Activated CD8-positive, alpha-beta memory T cell treated with anti-CD3 and anti-CD28 coated beads, Interleukin-2, amount 50 U/mL, for 1 hour (primary cell): ENCODE results near the gene DOC2B.
"Not testable (repeated sequence)": the region's sequence is repeated elsewhere in the genome, so short reads cannot be mapped to it uniquely, and the experiment has no call there.

Source experiments
- DNase-seq: peaks from one replicate; pipeline ENCODE4 v3.0.0-alpha.2; 2020; ENCODE audit errors: extremely low read depth

DOC2B gene

DNA sequence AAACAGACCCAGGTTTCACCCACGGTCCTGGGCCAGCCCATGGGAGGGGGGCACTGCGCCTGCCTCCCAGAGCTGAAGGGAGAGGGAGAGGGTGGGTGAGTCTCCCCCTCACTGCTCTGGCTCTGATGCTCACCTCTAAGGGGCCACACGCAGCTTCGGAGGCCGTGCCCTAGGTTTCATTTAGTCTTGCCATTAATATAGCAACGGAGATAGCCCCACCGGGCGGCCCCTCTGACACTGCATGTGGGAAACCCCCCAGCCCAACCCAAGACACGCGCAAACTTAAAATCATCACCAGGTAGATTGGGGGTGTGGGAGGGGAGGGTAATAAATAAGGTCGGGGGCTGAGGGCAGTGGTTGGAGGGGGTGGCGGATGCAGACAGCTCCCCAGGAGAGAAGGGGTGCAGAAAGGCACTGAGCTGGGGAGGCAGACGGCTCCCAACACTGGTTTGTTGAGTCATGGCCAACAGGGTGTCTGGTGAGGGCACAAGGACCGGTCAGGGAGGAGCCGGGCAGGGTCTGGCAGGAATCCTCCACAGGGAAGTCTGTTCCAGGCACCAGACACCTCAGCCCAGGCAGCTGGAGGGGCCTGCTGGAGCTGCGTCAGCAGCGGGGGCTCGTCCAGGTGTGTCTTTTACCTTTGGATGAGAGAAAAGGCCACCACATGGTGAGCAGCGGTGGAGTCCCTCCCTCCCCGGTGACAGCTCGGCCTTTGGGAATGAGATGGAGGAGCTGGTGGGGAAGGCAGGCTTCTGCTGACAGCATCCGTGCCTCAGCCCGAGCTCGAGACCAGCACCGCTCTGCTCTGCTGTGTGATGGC, 32.0 kb upstream of the DOC2B start:
- DNase-seq: no peak

DNA sequence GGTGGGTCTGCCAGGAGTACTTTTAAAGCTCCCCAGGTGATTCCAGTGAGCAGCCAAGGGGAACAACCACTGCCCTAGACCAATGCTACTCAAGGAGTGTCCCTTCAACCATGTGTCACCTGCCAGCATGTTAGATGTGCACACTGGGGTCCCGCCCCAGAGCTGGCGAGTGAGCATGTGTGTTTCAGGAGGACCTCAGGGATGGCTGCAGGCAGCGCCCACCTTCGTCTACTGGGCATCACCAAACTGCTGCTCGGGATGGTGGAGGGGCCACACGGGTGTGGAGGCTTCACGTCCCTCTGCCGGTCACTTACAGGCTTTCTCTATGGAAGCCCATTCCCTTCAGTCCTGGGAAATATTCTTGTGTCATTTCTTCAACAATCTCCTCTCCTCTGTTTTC, 29.0 kb upstream of the DOC2B start:
- no peak for DNase-seq

DNA sequence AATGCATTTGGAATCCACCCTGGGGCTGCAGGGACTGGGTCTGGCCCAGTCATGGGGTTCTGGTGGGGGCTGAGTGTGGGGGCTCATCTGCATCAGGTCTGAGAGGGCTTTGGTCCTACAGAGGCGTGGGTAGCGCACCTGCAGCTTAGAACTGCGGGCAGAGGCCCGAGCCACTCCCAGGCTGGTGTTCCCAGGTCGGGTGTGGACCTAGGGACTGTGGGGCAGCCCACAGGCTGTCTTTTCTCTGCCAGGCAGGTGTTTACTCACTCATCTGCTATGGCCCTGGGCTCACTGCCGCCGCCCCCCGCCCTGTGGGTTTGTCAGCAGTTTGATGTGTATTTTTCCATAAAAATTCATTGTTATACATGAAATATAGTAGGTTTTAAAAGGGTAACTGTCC, 27.0 kb upstream of the DOC2B start:
- no peak for DNase-seq

DNA sequence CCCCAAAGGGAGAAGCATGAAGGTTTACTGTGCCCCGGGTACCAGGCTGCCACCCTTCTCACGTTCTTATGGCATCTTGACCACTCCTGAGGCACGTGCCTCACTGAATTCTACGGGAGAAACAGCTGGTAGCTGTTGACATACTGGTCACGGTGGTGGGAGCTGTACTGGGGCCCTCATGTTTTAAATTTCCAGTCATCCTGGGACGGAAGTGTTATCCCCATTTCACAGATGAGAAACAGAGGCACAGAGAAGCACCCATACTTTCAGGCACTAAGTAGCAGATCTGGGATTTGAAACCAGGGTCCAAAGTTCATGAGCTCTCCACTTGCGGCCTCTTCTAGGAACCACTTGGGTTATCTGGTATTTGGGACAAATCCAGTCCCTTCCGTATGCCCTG, 26.3 kb upstream of the DOC2B start:
- DNase-seq: no peak

DNA sequence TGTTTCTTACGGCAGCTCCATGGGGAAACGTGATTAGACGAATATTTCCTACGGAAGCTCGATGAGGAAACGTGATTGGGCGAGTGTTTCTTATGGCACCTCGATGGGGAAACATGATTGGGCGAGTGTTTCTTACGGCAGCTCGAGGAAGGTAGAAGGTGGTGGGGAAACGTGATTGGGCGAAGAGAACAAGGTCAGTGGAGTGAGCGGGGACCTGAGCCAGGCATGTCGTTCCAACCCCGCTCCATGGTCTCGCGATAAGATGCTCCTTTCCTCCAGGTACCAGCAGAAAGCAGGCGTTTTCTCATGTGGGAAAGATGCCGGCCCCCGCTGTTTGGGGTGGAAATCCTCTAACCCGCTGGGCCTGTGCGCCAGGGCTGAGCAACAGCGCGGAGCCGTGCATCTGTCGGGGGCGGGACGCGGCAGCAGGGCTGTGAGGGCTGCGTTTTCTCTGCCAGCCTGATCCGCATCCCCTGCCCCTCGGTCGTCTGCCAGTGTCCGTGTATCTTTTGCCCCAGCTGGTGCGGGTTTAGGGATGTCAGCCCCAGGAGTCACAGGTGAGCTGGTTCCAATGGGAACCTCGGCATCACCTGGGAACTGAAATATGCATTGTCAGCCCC, 25.6 kb upstream of the DOC2B start:
- no peak for DNase-seq

DNA sequence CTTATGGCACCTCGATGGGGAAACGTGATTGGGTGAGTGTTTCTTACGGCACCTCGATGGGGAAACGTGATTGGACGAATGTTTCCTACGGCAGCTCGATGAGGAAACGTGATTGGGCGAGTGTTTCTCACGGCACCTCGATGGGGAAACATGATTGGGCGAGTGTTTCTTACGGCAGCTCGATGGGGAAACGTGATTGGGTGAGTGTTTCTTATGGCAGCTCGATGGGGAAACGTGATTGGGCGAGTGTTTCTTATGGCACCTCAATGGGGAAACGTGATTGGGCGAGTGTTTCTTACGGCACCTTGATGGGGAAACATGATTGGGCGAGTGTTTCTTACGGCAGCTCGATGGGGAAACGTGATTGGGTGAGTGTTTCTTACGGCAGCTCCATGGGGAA, 25.0 kb upstream of the DOC2B start:
- DNase-seq: not testable (repeated sequence)

DNA sequence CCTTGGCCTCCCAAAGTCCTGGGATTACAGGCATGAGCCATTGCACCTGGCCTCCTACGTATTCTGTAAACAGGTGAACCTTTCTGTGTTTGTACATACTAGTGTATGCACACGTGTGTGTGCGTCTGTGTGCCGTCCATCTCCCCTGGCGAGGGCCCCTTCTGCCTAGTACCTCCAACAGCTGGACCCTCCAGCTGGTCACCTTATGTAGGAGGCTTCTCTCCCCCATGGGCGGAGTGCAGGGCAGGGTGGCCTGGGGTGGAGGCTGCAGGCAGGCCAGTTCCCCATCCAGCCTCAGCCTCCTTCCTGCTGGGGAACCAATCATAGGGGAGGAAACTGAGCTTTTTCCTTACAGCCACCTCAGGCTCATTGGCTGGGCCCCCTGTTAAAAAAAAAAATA, 24.4 kb upstream of the DOC2B start:
- no peak for DNase-seq

DNA sequence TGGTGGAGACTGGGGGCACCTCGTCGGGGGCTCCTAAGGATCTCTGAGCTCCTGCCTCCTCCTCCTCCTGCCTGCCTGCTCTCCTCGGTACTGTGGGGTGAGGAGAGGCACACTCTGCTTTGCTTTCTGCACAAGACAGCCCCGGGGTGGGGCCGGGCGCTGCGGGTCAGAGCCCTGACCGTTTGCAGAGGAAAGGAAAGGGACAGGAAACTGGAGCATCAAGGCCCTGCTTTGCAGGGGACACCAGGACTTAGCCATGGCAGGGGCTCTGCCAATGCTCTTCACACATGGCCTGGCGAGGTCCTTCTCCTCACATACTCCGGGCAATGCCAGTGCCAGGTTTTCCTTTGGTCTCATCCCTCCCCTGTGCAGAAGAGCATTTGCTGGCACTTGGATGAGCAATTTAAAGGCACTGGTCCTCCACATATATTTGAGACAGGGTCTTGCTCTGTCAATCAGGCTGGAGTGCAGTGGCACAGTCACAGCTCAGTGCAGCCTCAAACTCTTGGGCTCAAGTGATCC, 23.8 kb upstream of the DOC2B start:
- no peak for DNase-seq

DNA sequence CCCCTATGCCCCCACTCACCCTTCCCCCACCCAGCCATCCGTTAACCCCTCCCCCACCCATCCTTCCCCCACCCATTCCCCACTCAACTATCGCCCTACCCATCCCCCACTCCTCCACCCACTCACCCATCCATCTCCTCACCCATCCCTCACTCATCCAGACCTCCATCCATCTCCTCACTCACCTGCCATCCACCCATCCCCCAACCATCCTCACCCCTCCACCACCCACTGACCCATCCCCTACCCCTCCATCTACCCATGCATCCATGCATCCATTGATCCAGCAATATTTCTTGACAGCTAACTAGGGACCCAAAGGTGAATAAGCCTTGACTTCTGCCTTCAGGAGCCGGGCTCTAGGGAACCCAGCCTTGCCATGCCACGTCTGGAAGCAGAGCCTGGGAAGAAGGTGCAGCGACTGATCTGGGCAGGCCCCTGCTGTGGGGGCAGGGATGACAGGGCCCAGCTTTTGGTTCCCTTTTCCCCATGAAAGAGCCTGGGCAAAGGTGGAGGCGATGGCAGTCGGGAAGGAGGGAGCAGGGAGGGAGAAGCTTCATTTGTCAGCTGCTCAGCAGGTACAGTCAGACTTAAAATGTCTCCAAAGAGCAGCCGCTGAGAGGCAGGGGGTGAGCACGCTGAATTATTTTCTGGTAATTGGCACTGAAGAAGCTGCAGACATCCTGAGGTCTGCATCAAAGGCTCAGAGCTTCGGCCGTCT, 23.1 kb upstream of the DOC2B start:
- no peak for DNase-seq

DNA sequence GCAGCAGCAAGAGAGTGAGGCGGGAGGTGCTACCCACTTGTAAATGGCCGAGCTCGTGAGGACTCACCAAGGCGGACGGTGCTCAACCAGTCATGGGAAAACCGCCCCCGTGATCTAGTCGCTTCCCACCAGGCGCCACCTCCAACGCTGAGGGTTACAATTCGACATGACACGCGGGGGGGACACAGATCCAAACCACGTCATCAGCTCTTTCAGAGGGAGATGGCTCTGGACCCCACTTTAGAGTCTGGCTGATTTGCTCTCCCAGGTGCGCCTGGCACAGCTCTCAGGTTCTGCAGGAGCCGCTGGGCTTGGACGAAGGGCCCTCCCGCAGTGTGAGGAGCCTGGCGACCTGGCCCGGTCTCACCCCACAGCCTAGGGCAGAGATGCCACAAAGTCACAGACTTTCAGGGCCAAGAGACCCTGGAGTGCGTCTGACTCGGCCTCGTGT, 21.1 kb upstream of the DOC2B start:
- no peak for DNase-seq

DNA sequence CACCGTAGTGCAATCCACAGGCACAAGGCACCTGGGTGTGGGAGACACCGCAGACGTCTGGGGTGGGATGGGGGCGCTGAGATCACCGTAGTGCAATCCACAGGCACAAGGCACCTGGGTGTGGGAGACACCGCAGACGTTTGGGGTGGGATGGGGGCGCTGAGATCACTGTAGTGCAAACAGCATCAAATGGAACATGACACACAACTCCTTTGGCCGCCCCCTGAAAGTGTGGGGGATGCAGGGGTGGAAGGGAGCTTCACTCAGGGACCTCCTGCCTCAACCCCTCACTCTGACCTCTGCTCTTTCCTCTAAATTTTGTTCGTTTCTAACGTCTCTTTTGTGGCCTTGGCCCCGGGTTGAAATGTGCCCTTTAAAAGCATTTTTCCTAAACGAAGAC, 20.3 kb upstream of the DOC2B start:
- not testable (repeated sequence) for DNase-seq

DNA sequence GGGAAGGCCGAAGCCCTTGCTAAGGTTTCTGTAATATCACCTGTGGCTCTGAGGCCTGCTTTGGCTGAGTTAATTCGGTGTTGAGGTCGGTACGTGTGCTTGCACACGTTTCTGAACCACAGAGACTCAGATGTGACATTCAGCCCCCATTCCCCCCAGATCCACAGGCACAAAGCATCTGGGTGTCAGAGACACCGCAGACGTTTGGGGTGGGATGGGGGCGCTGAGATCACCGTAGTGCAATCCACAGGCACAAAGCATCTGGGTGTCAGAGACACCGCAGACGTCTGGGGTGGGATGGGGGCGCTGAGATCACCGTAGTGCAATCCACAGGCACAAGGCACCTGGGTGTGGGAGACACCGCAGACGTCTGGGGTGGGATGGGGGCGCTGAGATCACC, 19.8 kb upstream of the DOC2B start:
- DNase-seq: not testable (repeated sequence)

DNA sequence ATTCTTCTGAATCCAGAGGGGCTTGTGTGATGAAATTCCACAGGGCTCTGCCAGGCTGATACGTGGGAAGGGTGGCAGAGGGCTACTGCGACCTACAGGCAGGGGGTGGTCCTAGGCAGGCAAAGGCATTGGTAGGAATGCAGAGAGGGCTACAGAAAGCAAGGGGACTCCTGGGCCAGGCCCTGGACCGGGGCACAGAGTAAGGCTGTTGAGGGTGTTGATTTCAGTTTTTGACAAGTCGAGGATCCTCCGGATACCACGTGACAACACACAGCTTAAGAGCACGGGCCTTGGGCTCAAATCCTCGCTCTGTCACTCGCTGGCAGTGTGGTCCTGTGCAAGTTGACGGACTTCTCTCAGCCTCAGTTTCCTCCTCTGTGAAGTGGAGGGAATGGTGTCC, 19.1 kb upstream of the DOC2B start:
- DNase-seq: no peak

DNA sequence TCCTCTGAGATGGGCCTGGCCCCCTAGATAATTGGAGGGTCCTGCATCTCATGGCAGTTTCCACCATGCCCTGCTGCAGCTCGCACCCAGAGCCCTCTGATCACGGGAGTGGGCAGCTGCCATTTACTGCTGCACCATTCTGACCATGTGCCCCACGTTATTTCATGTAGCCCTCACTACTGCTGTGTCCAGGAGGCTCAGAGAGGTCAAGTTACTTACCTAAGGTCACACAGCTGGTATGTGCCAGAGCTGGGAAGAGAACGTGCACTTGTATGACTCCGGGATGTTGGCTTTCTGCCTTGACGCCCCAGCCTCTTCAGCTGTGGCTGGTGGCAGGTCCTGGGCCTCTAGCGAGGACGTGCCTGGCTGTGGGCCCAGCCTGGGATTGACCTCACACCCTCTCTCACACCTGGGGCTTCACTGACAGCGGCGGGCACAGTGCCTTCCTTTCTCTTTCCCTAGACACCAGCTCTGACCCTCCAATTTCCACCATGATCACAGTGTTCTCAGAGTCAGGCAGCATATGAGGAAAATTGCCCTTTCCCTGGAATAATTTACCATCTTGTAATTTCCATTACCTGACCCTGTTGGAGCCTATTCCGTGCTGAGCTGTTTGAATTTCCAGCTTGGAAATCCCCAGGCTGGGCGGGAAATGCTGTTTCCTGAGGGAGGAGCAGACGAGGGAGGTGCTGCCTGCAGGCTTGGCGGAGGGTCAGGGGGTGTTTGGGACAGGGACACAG, 18.5 kb upstream of the DOC2B start:
- no peak for DNase-seq

DNA sequence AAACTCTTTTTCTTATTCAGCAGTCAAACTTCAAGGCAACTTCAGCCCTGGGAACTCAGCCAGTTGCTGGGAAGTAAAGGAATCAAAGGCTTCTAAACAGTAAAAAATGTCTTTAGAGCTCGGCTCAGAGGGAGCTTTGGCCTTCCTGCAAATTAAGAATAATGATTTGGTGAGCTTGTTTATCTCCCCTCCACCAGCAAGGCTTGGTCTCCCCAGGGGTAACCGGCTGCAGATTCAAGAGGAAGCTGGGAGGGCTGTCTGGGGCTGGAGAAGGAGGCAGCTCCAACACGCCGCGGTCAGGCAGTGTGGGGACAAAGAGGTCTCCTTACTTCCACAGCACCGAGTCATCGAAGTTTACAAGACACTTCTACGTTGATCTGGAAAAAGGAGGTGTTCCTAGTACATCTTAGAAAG, 17.7 kb upstream of the DOC2B start:
- no peak for DNase-seq

DNA sequence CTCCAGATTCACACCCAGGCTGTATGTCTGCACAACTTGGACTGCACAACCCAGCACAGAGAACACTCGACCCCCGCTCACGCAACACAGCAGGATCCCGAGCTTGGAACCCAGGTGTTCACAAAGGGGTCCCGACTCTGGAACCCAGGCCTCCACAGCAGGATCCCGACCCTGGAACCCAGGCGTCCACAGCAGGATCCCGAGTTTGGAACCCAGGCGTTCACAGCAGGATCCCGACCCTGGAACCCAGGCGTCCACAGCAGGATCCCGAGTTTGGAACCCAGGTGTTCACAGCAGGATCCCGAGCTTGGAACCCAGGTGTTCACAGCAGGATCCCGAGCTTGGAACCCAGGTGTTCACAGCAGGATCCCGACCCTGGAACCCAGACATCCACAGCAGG, 16.8 kb upstream of the DOC2B start:
- not testable (repeated sequence) for DNase-seq

DNA sequence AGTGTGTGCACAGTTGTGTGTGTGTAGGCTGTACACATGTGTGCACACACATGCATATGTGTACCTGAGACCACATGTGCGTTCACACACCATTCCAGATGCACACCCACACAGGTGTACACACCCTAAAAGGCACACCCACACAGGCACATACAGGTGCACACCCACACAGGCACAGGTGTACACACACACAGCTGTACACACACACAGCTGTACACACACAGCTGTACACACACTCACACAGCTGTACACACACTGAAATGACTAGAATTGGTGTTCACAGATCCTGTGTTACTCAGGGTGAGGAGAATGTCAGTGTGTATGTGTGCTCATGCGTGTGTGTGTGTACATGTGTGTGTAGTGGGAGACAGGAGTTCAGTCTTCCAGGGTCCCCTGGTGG, 15.9 kb upstream of the DOC2B start:
- no peak for DNase-seq

DNA sequence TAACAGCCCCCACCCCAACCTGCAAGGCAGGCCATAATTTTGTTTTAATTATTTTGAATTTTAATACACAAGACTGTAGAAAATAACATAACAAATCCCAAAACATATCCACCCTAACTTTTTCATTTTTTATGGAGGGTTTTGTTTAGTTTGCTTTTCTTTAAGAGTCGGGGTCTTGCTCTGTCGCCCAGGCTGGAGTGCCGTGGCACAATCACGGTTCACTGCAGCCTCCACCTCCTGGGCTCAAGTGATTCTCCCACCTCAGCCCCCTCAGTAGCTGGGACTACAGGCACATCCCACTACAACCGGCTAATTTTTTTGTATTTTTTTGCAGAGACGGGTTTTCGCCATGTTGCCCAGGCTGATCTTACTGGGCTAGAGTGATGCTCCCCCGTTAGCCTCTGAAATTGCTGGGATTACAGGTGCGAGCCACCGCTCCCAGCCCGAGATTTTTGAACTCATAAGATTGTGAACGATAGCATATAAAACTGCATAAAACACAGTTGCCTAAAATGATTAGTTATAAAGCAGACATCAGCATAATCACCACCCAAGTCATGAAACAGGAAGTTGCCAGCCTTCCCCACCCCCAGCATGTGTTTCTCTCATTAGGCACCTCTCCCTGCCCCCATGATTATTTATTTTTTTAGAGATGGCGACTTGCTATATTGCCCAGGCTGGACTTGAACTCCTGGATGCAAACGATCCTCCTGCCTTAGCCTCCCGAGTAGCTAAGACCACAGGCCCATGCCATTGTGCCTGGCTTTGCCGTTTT, 13.6 kb upstream of the DOC2B start:
- DNase-seq: no peak

DNA sequence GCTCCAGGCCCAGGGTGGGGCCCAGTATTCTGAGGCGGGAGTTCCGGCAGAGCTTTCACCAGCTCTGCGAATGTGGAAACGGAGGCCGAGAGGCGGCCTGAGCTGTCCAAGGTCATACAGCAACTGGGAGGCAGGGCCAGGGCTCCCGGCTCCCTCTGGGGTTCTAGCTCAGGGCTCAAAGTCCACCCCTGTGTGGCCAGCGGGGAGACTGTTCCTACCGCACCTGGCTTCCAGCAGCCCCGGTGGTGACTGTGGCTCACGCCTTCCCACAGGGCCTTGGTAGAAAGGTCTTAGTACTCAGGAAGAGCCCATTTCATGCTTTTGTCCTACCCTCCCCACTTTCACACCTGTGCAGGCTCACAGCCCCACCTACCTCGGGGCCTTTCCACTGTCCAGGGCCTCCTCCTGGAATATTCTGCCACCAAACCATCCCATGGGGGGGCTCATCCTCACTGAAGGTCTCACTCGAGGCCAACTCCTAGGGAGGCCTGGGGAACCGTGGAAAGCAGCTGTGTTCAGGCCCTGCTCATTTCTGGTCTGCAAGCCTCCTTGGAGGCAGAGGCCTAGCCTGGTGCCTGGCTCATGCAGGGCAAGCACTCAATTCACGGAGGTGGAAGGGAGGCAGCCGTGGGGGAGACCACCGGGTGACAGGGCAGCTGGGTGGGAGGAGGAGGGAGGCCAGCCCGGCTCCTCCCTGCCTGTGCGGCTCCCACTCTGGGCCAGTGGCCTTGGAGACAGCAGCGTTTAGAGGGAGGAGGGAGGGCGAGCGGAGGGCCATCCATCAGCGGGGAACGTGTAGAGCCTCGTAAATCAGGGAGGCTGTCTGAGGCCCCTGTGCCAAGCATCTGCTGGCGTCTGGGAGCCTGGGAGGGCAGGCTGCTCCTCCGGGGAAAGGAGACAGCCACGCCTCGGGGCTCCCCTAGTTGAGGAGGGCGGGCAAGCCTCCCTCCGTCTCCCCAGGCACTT, 12.7 kb upstream of the DOC2B start:
- no peak for DNase-seq

DNA sequence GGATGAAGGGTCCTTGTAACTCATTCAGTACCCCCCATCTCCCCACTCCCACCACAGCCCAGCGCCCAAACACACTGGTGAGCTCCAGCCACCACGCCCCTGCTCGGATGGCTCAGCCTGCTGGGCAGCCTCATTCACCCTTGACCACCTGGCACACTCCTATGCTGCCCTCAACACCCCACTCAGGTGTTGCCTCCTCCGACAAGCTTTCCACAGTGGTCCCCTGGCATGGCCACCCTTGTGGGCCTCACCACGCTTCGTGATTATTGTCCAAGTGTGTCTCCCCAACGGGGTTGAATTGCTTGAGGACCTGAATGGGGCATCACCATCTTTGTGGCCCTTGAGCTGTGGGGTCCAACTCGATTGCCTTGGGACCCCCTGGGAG, 12.0 kb upstream of the DOC2B start:
- DNase-seq: no peak
